ENCODE data around the gene CFAP119.

DNA sequence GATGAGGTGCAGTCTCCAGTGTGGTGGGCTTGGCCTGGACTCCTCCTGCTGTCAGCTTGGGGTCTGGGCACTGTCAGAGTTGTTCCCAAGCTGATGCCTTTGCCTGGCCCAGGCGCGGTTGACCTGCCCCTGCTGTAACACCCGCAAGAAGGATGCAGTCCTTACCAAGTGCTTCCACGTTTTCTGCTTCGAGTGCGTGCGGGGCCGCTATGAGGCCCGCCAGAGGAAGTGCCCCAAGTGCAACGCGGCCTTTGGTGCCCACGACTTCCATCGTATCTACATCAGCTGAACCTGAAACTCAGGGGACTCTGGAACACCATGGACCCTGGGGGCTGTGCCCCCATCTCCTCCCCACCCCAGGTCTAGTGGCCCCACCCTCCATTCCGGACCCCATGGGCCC lies 12.0 kb upstream of the CFAP119 start:
- no peak for TF ChIP-seq CTCF (IDR thresholded peaks at IDR 0.05; ENCODE audit: insufficient read depth, low read length)
- no peak for TF ChIP-seq POLR2AphosphoS5 (IDR thresholded peaks at IDR 0.05; ENCODE audit: low read depth)

Data from HL-60 (cell line).